Activated naive CD8-positive, alpha-beta T cell treated with anti-CD3 and anti-CD28 coated beads, Interleukin-2, amount 10 ng/mL, durations not matched to agents 7 days and 5 days (primary cell): ENCODE data around the gene NFATC1. TPM values are rescaled to one million over a fixed set of nuclear protein-coding genes. Genes with fewer than 3 reads are reported as not detected.

Source experiments
- ATAC-seq: fragments of 150-1000 bp; cut with Tn5 transposase; one replicate; pipeline ENCODE4 v1.10.0; 2021; ENCODE audit warnings: low read depth, moderate library complexity
- POLR2A ChIA-PET: fragments of 350-600 bp; sonication (Branson Sonifier 250); formaldehyde crosslinking; loops from one replicate; lab custom pipeline; 2021; ENCODE audit warnings: antibody characterized with exemption; lab: Charles Lee
- DNase-seq: peaks from one replicate; pipeline ENCODE4 v3.0.0; 2021
- H3K27ac Mint-ChIP-seq: one replicate; pipeline ENCODE4 v1.8.0; 2022; ENCODE audit warnings: mild to moderate bottlenecking, mixed read lengths
- H3K27me3 Mint-ChIP-seq: one replicate; pipeline ENCODE4 v1.8.0; 2022; ENCODE audit warnings: mild to moderate bottlenecking, moderate library complexity, mixed read lengths
- H3K36me3 Mint-ChIP-seq: one replicate; pipeline ENCODE4 v1.8.0; 2021; ENCODE audit warnings: mild to moderate bottlenecking, mixed read lengths
- H3K4me1 Mint-ChIP-seq: one replicate; pipeline ENCODE4 v1.8.0; 2021; ENCODE audit warnings: mixed read lengths
- H3K4me3 Mint-ChIP-seq: one replicate; pipeline ENCODE4 v1.8.0; 2022; ENCODE audit warnings: mild to moderate bottlenecking, moderate library complexity, mixed read lengths
- H3K9me3 Mint-ChIP-seq: one replicate; pipeline ENCODE4 v1.8.0; 2021; ENCODE audit warnings: mixed read lengths
- total RNA-seq, 2 experiments: library from RNA; stranded (reverse); gene quantifications; one replicate each; pipeline ENCODE4 v1.2.3, GENCODE V29; 2021

The NFATC1 gene
- total RNA-seq, 2 experiments from 2014 or later = 46.9 to 50.8 TPM

- H3K36me3 Mint-ChIP-seq = peaks cover 17% of the 10 kb centered on the region
- DNase-seq (peak; percentile 23), ATAC-seq (no peak)
- no peaks in the 10 kb centered on the region for H3K27me3 Mint-ChIP-seq
- no peaks in the 10 kb centered on the region for H3K9me3 Mint-ChIP-seq
- POLR2A ChIA-PET = interaction anchor here (1.2 to 1.4 kb wide), 2 partner anchors 15 to 109 kb away, joined by 4 to 5 read pairs; no protein-coding TSS in a partner anchor
- H3K27ac Mint-ChIP-seq = peak overlapping the region; percentile 31
- H3K4me3 Mint-ChIP-seq = peak overlapping the region; percentile 22
- H3K4me1 Mint-ChIP-seq = peaks cover 31% of the 10 kb centered on the region
These were observed 113.1 kb downstream of the NFATC1 start for GRCh38 chr18:79508565-79509535.

- no peak overlapping the region for H3K27ac Mint-ChIP-seq
- H3K27me3 Mint-ChIP-seq = no peaks in the 10 kb centered on the region
- ATAC-seq = no peak
- POLR2A ChIA-PET = no interaction called here
- no peak overlapping the region for H3K4me3 Mint-ChIP-seq
- no peaks in the 10 kb centered on the region for H3K9me3 Mint-ChIP-seq
- DNase-seq = no peak
- H3K4me1 Mint-ChIP-seq = peaks cover 26% of the 10 kb centered on the region
- peaks cover 10% of the 10 kb centered on the region for H3K36me3 Mint-ChIP-seq
These were observed 113.8 kb downstream of the NFATC1 start for GRCh38 chr18:79509536-79509930.

DNA sequence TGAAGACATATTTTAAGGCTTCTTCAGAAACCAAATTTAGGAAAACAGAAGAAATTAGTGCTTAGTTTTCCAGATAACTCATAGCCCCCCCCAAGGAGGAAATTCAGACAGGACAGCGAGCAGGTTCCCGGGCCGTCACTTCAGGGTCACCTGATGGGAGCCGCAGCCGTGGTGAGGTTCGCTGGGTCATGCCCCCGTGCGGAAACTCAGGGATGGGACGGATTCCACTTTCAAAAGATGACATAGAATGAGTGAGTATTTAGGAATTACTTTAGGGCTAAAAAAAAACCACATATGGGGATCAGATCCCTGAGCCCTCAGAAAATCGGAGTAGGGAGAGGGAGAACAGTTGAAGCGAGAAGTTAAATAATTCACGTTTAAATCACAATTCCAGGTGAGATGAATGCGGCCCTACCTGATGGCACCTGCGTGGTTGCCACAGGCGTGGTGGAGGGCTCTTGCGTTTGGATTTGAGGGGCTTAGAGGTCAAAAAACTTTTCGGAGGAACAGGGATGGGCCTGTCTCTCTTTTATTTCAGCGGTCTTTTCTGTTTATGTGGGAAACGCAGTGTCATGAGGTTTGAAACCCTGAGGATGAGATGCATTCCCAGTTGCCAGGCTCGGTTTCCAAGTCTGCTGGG is 114.4 kb downstream of the NFATC1 start:
- DNase-seq (no peak), ATAC-seq (no peak)
- peaks cover 27% of the 10 kb centered on the region for H3K4me1 Mint-ChIP-seq
- peaks cover 14% of the 10 kb centered on the region for H3K36me3 Mint-ChIP-seq
- H3K4me3 Mint-ChIP-seq = no peak overlapping the region
- no peak overlapping the region for H3K27ac Mint-ChIP-seq
- POLR2A ChIA-PET = no interaction called here
- no peaks in the 10 kb centered on the region for H3K27me3 Mint-ChIP-seq
- no peaks in the 10 kb centered on the region for H3K9me3 Mint-ChIP-seq

- ATAC-seq = no peak
- H3K36me3 Mint-ChIP-seq = peaks cover 14% of the 10 kb centered on the region
These were observed 115.1 kb downstream of the NFATC1 start for GRCh38 chr18:79510731-79511241.

DNA sequence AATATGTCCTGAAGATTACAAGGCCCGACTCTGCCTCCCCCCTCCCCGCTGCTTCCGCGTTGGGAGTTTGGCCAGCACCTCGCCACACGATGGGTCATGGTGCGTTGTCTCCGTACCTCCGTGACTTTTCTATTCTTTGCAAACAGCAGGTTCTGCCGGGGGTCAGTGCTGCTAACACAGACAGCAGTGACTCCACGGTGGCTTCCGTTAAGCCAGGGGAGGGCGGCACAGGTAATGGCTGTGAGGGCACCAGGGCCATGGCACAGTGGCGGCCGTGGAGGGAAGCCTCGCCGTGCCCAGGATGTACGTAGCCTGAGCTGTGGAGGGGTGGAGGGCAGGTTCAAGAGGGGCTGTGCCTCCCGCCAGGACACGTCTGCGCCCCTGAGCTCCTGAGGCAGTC is 115.5 kb downstream of the NFATC1 start:
- Mint-ChIP-seq H3K27me3 (no peaks in the 10 kb centered on the region), H3K27ac (no peak overlapping the region), H3K4me1 (peaks cover 27% of the 10 kb centered on the region), H3K9me3 (no peaks in the 10 kb centered on the region), H3K4me3 (no peak overlapping the region), H3K36me3 (peaks cover 14% of the 10 kb centered on the region)
- POLR2A ChIA-PET = no interaction called here
- no peak for ATAC-seq
- DNase-seq = peak; percentile 15

More at GRCh38 chr18:79510731-79511241, 115.1 kb downstream of the NFATC1 start:
- DNase-seq = peak; percentile 23
- Mint-ChIP-seq H3K4me3 (no peak overlapping the region), H3K9me3 (no peaks in the 10 kb centered on the region), H3K4me1 (peaks cover 26% of the 10 kb centered on the region), H3K27ac (no peak overlapping the region), H3K27me3 (no peaks in the 10 kb centered on the region)
- POLR2A ChIA-PET = no interaction called here

DNA sequence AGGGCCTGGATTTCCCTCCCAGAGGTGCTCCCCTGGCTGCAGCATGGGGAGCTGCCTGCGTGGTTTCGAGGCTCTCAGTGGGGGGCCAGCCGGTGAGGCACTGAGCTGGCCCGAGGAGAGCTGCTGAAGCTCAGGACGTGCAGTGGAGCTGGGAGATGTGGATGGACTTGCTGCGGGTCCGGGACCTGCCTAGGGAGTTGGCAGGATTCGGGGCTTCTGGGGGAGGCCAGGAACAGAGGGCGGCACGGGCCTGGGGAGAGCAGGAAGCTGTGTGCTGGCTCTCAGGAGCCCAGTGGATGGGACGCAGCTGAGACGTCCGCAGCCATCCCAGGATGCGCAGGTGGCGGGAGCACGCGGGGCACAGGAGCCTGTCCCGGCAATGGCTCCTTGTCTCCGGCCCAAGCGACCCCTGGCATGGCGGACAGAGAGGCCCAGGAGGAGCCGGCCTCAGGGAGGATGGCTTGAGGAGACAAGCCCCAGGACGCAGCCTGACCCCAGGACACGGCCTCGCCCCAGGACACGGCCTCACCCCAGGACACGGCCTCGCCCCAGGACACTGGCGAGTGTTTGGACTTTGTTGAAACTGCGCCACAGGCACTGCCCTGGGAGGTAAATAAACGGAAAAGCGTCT is 116.1 kb downstream of the NFATC1 start:
- DNase-seq = peak; percentile 23
- POLR2A ChIA-PET = no interaction called here
- Mint-ChIP-seq H3K4me1 (peaks cover 27% of the 10 kb centered on the region), H3K4me3 (no peak overlapping the region), H3K27ac (no peak overlapping the region), H3K36me3 (peaks cover 14% of the 10 kb centered on the region), H3K9me3 (no peaks in the 10 kb centered on the region), H3K27me3 (no peaks in the 10 kb centered on the region)
- no peak for ATAC-seq

GRCh38 chr18:79512461-79513380 is 117.0 kb downstream of the NFATC1 start:
- H3K36me3 Mint-ChIP-seq = peaks cover 14% of the 10 kb centered on the region
- no peaks in the 10 kb centered on the region for H3K27me3 Mint-ChIP-seq
- no peak overlapping the region for H3K27ac Mint-ChIP-seq
- ATAC-seq = no peak
- no peaks in the 10 kb centered on the region for H3K9me3 Mint-ChIP-seq
- peaks cover 29% of the 10 kb centered on the region for H3K4me1 Mint-ChIP-seq
- POLR2A ChIA-PET = no interaction called here
- DNase-seq = peak; percentile 24
- H3K4me3 Mint-ChIP-seq = no peak overlapping the region

DNA sequence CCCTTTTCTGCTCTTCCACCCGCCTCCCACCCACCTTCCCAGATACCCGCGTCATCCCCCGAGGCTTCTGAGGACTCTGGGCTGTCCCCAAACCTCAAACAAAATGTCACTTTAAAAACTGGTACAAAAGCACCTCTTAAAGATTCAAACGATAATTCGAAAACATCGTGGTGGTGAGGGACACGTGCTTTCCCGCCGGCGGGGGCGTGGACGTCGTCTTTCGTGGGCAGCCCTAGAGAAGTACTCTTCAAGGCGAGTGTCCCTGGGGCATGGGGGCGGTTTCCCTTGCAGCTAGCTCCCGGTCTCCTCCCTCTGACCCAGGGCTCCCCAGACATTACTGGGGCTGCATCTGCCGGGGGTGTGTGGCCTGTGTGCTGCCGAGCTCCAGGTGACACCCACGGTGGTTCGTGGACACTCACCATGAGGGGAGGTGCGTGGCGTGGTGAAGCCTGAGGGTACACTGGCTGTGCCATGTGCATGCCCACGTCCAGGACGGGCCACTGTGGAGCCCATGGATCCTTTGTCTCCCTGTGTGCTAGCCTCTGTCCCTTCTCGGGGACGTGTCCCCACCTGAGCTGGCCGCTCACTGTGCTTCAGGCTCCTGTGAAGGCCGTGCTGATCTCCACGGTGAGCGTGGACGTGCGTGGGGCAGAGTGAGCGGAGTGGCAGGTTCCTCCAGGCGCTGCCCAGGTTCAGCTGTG is 117.8 kb downstream of the NFATC1 start:
- ATAC-seq = no peak
- POLR2A ChIA-PET = no interaction called here
- no peak overlapping the region for H3K27ac Mint-ChIP-seq
- peaks cover 12% of the 10 kb centered on the region for H3K36me3 Mint-ChIP-seq
- no peak for DNase-seq
- H3K4me1 Mint-ChIP-seq = peaks cover 27% of the 10 kb centered on the region
- H3K27me3 Mint-ChIP-seq = no peaks in the 10 kb centered on the region
- no peak overlapping the region for H3K4me3 Mint-ChIP-seq
- no peaks in the 10 kb centered on the region for H3K9me3 Mint-ChIP-seq

DNA sequence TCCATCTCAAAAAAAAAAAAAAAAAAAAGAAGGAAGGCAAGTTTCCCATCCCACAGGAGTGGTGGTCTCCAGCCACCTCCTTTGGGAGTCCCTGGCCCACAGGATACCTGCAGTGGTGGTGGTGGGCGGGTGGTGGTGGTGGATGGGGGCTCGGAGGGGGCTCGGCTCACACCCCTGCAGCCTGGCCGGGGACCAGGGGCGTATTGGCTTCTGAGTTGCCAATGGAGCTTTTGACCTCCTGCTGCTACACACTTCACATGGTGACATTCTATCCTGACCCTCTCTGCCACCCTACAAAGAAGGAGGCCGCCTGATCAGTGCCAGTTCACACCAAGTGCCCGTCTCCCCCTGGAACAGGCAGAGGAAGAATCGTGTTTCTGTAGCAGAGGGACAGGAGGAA is 119.6 kb downstream of the NFATC1 start:
- no peak overlapping the region for H3K4me3 Mint-ChIP-seq
- ATAC-seq (no peak), DNase-seq (no peak)
- H3K27me3 Mint-ChIP-seq = no peaks in the 10 kb centered on the region
- peaks cover 7% of the 10 kb centered on the region for H3K36me3 Mint-ChIP-seq
- no peaks in the 10 kb centered on the region for H3K9me3 Mint-ChIP-seq
- POLR2A ChIA-PET = no interaction called here
- no peak overlapping the region for H3K27ac Mint-ChIP-seq
- H3K4me1 Mint-ChIP-seq = peaks cover 33% of the 10 kb centered on the region

DNA sequence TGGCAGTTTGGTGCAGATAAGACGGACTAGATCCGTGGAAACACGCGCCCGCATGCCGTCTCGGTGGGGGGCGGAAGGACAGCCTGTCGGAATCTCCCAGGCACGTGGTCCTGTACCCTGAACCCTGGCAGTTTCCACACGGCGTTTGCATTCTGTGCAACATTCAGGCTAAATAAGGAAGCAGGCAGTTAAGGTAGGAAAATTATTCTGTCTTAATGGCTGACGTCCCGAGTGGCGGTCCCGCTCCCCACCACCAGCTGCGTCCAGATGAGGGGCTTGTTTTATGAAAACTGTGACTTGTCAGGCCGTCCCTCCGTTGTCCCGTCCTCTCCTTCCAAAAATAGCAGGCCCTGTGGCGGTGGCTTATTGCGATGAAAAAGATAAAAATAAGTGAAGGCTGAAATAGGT is 120.2 kb downstream of the NFATC1 start:
- DNase-seq (no peak), ATAC-seq (no peak)
- H3K4me1 Mint-ChIP-seq = peaks cover 35% of the 10 kb centered on the region
- POLR2A ChIA-PET = no interaction called here
- H3K4me3 Mint-ChIP-seq = peak overlapping the region; percentile 69
- H3K9me3 Mint-ChIP-seq = no peaks in the 10 kb centered on the region
- no peaks in the 10 kb centered on the region for H3K27me3 Mint-ChIP-seq
- peaks cover 7% of the 10 kb centered on the region for H3K36me3 Mint-ChIP-seq
- H3K27ac Mint-ChIP-seq = peak overlapping the region; percentile 87

GRCh38 chr18:79516441-79516931 is 120.8 kb downstream of the NFATC1 start:
- Mint-ChIP-seq H3K4me3 (peak overlapping the region; percentile 69), H3K36me3 (peaks cover 7% of the 10 kb centered on the region), H3K27me3 (no peaks in the 10 kb centered on the region), H3K9me3 (no peaks in the 10 kb centered on the region), H3K4me1 (peaks cover 35% of the 10 kb centered on the region), H3K27ac (peak overlapping the region; percentile 87)
- ATAC-seq = peak; percentile 21
- POLR2A ChIA-PET = no interaction called here
- no peak for DNase-seq

GRCh38 chr18:79517341-79517740 is 121.6 kb downstream of the NFATC1 start:
- Mint-ChIP-seq H3K4me1 (peaks cover 41% of the 10 kb centered on the region), H3K36me3 (peaks cover 7% of the 10 kb centered on the region), H3K27me3 (no peaks in the 10 kb centered on the region), H3K4me3 (peak overlapping the region; percentile 69), H3K27ac (peak overlapping the region; percentile 87), H3K9me3 (no peaks in the 10 kb centered on the region)
- POLR2A ChIA-PET = interaction anchor here (0.6 kb wide), 1 partner anchor 104 kb away, joined by 7 read pairs; no protein-coding TSS in a partner anchor
- no peak for DNase-seq
- ATAC-seq = peak; percentile 59
